ENCODE measurements around the gene TAF7. TPM values are rescaled to one million over a fixed set of nuclear protein-coding genes. Genes with fewer than 3 reads are reported as not detected.

The TAF7 gene
- 100 to 1,000 TPM in 2 of 4 donors, 10 to 100 TPM in 2; 76.1 to 121 (median 98.0) TPM for total RNA-seq

GRCh38 chr5:141320225-141321169 lies at the start of gene TAF7:
TSS of gene TAF7 (minus strand) at chr5:141320784. CDS start at chr5:141320044, 740 bp downstream.
- no peaks in the 10 kb centered on the region for H3K36me3 ChIP-seq
- peak within 1 kb of the TSS; percentile 92 to 94 for H3K27ac ChIP-seq
- no peaks in the 10 kb centered on the region for H3K4me1 ChIP-seq
- peak within 1 kb of the TSS; percentile 62 to 72 for H3K4me3 ChIP-seq
- peak; percentile 86 to 90 for DNase-seq
- TF ChIP-seq POLR2A (IDR thresholded peaks at IDR 0.05) (peak; percentile 84 to 94), CTCF (IDR thresholded peaks at IDR 0.05) (peak; percentile 56 to 85 (median 66))
- H3K9me3 ChIP-seq: peaks cover 14 to 54% of the 10 kb centered on the region in 2 donors
- intact Hi-C loops (cut with DNase I; ENCODE audit: low total_unique reads): no loop called here
- H3K27me3 ChIP-seq: no peaks in the 10 kb centered on the region

- intact Hi-C loops (cut with DNase I; ENCODE audit: low total_unique reads): loop anchor here (2.0 kb wide), 1 partner anchor 57 kb away; no protein-coding TSS in a partner anchor
- H3K4me3 ChIP-seq: no peak overlapping the region
Observed at GRCh38 chr5:141366016-141366896, 45.7 kb upstream of the TAF7 start.

GRCh38 chr5:141363952-141364660 lies 43.5 kb upstream of the TAF7 start, which contains the start of gene PCDHGA5:
TSS of gene PCDHGA5 (plus strand) at chr5:141364162. CDS start at chr5:141364331, 169 bp downstream.
- Histone ChIP-seq H3K4me3 (no peak within 1 kb of the TSS), H3K27ac (no peak within 1 kb of the TSS), H3K36me3 (no peaks in the 10 kb centered on the region), H3K27me3 (no peaks in the 10 kb centered on the region), H3K9me3 (peaks cover 0 to 89% of the 10 kb centered on the region in 2 donors), H3K4me1 (no peaks in the 10 kb centered on the region)
- no peak for DNase-seq
- TF ChIP-seq POLR2A (IDR thresholded peaks at IDR 0.05) (no peak), CTCF (IDR thresholded peaks at IDR 0.05) (no peak)
- intact Hi-C loops (cut with DNase I; ENCODE audit: low total_unique reads): no loop called here

More at GRCh38 chr5:141366016-141366896, 45.7 kb upstream of the TAF7 start:
- Histone ChIP-seq H3K4me1 (no peaks in the 10 kb centered on the region), H3K27ac (no peak overlapping the region), H3K27me3 (no peaks in the 10 kb centered on the region), H3K9me3 (peaks cover 0 to 92% of the 10 kb centered on the region in 2 donors), H3K36me3 (no peaks in the 10 kb centered on the region)
- no peak for DNase-seq
- no peak for TF ChIP-seq POLR2A (IDR thresholded peaks at IDR 0.05)
- no peak for TF ChIP-seq CTCF (IDR thresholded peaks at IDR 0.05)

GRCh38 chr5:141362719-141363118 lies 42.1 kb upstream of the TAF7 start:
- Histone ChIP-seq H3K4me1 (no peaks in the 10 kb centered on the region), H3K27ac (no peak overlapping the region), H3K4me3 (no peak overlapping the region), H3K36me3 (no peaks in the 10 kb centered on the region), H3K9me3 (peaks cover 0 to 93% of the 10 kb centered on the region in 2 donors), H3K27me3 (no peaks in the 10 kb centered on the region)
- no peak for TF ChIP-seq POLR2A (IDR thresholded peaks at IDR 0.05)
- TF ChIP-seq CTCF (IDR thresholded peaks at IDR 0.05): no peak
- intact Hi-C loops (cut with DNase I; ENCODE audit: low total_unique reads): no loop called here
- DNase-seq: no peak
